ENCODE measurements around the gene DIAPH2.

DIAPH2 gene

DNA sequence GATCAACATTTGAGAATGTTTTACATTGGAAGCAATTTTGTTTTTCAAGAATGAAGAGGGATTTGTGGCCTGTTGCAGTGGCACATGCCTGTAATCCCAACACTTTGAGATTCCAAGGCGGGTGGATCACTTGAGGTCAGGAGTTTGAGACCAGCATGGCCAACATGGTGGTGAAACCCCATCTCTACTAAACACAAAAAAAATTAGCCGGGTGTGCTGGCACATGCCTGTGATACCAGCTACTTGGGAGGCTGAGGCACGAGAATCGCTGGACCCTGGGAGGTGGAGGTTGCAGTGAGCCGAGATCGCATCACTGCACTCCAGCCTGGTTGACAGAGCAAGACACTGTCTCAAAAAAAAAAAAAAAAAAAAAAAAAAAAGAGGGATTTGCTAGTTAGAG is 326.9 kb downstream of the DIAPH2 start:
- Histone ChIP-seq H3K4me1 (ENCODE audit: control insufficient read depth, insufficient read depth, low read length) (no peaks in the 10 kb centered on the region), H3K27ac (ENCODE audit: extremely low read depth, low read depth, low read length) (no peak overlapping the region), H3K4me3 (ENCODE audit: low read depth, low read length) (no peak overlapping the region), H3K9me3 (ENCODE audit: control insufficient read depth, insufficient read depth, low read depth, low read length) (no peaks in the 10 kb centered on the region), H3K36me3 (ENCODE audit: control insufficient read depth in 2 of 2, insufficient read depth in 1 of 2, low read length in 2 of 2) (no peaks in the 10 kb centered on the region)
- ChIA-PET CTCF (no interaction called here), POLR2A (no interaction called here)
- TF ChIP-seq ZNF530 (tag by site-specific recombination; IDR thresholded peaks at IDR 0.05; ENCODE audit: low read depth) (no peak), SCRT1 (tag by site-specific recombination; IDR thresholded peaks at IDR 0.05; ENCODE audit: borderline replicate concordance) (no peak), ZSCAN30 (tag by site-specific recombination; IDR thresholded peaks at IDR 0.05) (no peak), ZFP37 (tag by site-specific recombination; IDR thresholded peaks at IDR 0.05) (no peak), PRDM4 (tag by site-specific recombination; IDR thresholded peaks at IDR 0.05) (no peak), ZNF335 (tag by site-specific recombination; conservative IDR thresholded peaks at IDR 0.05) (no peak), ZNF37A (tag by site-specific recombination; IDR thresholded peaks at IDR 0.05) (no peak), ZNF211 (tag by site-specific recombination; IDR thresholded peaks at IDR 0.05; ENCODE audit: low read depth) (no peak), ZEB2 (tag by site-specific recombination; IDR thresholded peaks at IDR 0.05) (no peak), OSR2 (tag by site-specific recombination; IDR thresholded peaks at IDR 0.05) (no peak), HOXA7 (CRISPR knock-in tag; IDR thresholded peaks at IDR 0.05; ENCODE audit: borderline replicate concordance) (no peak), ZBTB6 (tag by site-specific recombination; IDR thresholded peaks at IDR 0.05) (no peak), ZNF114 (tag by site-specific recombination; IDR thresholded peaks at IDR 0.05) (no peak), ZNF623 (tag by site-specific recombination; IDR thresholded peaks at IDR 0.05) (no peak), ZNF624 (tag by site-specific recombination; IDR thresholded peaks at IDR 0.05) (no peak)
- TF ChIP-seq, protein P1, sequence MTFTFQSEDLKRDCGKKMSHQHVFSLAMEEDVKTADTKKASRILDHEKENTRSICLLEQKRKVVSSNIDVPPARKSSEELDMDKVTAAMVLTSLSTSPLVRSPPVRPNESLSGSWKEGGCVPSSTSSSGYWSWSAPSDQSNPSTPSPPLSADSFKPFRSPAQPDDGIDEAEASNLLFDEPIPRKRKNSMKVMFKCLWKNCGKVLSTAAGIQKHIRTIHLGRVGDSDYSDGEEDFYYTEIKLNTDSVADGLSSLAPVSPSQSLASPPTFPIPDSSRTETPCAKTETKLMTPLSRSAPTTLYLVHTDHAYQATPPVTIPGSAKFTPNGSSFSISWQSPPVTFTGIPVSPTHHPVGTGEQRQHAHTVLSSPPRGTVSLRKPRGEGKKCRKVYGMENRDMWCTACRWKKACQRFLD (tag by site-specific recombination; IDR thresholded peaks at IDR 0.05), result no peak

GRCh38 chrX:97016106-97016505 is 331.5 kb downstream of the DIAPH2 start:
- TF ChIP-seq ZNF48 (tag by site-specific recombination; IDR thresholded peaks at IDR 0.05) (no peak), ZSCAN30 (tag by site-specific recombination; IDR thresholded peaks at IDR 0.05) (no peak), PBX3 (CRISPR knock-in tag; IDR thresholded peaks at IDR 0.05) (no peak), KLF8 (tag by site-specific recombination; IDR thresholded peaks at IDR 0.05) (no peak), ZNF707 (tag by site-specific recombination; IDR thresholded peaks at IDR 0.05) (no peak), YY1 (tag by site-specific recombination; IDR thresholded peaks at IDR 0.05) (no peak), ZNF324 (tag by site-specific recombination; IDR thresholded peaks at IDR 0.05) (no peak), SETDB1 (IDR thresholded peaks at IDR 0.05; ENCODE audit: insufficient read length, low read length) (no peak)
- TF ChIP-seq, protein P2, sequence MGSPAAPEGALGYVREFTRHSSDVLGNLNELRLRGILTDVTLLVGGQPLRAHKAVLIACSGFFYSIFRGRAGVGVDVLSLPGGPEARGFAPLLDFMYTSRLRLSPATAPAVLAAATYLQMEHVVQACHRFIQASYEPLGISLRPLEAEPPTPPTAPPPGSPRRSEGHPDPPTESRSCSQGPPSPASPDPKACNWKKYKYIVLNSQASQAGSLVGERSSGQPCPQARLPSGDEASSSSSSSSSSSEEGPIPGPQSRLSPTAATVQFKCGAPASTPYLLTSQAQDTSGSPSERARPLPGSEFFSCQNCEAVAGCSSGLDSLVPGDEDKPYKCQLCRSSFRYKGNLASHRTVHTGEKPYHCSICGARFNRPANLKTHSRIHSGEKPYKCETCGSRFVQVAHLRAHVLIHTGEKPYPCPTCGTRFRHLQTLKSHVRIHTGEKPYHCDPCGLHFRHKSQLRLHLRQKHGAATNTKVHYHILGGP (tag by site-specific recombination; IDR thresholded peaks at IDR 0.05), result no peak
- H3K4me1 ChIP-seq (ENCODE audit: control insufficient read depth, insufficient read depth, low read length), result no peaks in the 10 kb centered on the region
- no peak overlapping the region for H3K4me3 ChIP-seq (ENCODE audit: low read depth, low read length)
- no peaks in the 10 kb centered on the region for H3K36me3 ChIP-seq (ENCODE audit: control insufficient read depth in 2 of 2, insufficient read depth in 1 of 2, low read length in 2 of 2)
- H3K9me3 ChIP-seq (ENCODE audit: control insufficient read depth, insufficient read depth, low read depth, low read length), result no peaks in the 10 kb centered on the region
- ChIA-PET CTCF (interaction anchor here (0.6 to 0.7 kb wide), 4 partner anchors 17 to 203 kb away, joined by 3 to 4 read pairs (median 3); no protein-coding TSS in a partner anchor), POLR2A (no interaction called here)
- no peak overlapping the region for H3K27ac ChIP-seq (ENCODE audit: extremely low read depth, low read depth, low read length)

Measured in HEK293 (cell line).